GM12801 (cell line): ENCODE data around the gene LCE1C.

Experiments used
- CTCF ChIP-seq: IDR thresholded peaks from one replicate; pipeline ENCODE4 v1.5.1; 2011; ENCODE audit warnings: control low read depth; ENCODE audit not compliant: insufficient read length; ENCODE audit errors: extremely low read depth

The LCE1C gene

GRCh38 chr1:152817309-152817708, 10.9 kb upstream of the LCE1C start:
- no peak for TF ChIP-seq CTCF

- no peak for TF ChIP-seq CTCF
These were observed 5.2 kb upstream of the LCE1C start, which contains the start of gene LCE1B for GRCh38 chr1:152811671-152812070. TSS of gene LCE1B (plus strand) at chr1:152811971. CDS start at chr1:152812447, 476 bp downstream.

GRCh38 chr1:152811050-152811449, 4.6 kb upstream of the LCE1C start:
- TF ChIP-seq CTCF, result no peak

GRCh38 chr1:152801333-152801732, 5.1 kb downstream of the LCE1C start:
- TF ChIP-seq CTCF, result no peak

- TF ChIP-seq CTCF, result no peak
These were observed 10.0 kb downstream of the LCE1C start, which contains the start of gene LCE1D for GRCh38 chr1:152796421-152796820. TSS of gene LCE1D (plus strand) at chr1:152796721. CDS start at chr1:152797795, 1,074 bp downstream.

GRCh38 chr1:152795686-152796085, 10.8 kb downstream of the LCE1C start:
- TF ChIP-seq CTCF, result no peak

GRCh38 chr1:152786077-152786476, 20.4 kb downstream of the LCE1C start, which contains the start of gene LCE1E:
TSS of gene LCE1E (plus strand) at chr1:152786257. CDS start at chr1:152787300, 1,043 bp downstream.
- TF ChIP-seq CTCF, result no peak
